IMR-90 (cell line): Measurements from ENCODE around the gene CDADC1. TPM values are rescaled to one million over a fixed set of nuclear protein-coding genes. Genes with fewer than 3 reads are reported as not detected.

Experiments
- ATAC-seq: fragments of 200-7000 bp; cut with Tn5 transposase; 2 replicates; pipeline ENCODE4 v1.9.1; 2020; ENCODE audit warnings: low read depth, mild to moderate bottlenecking, moderate library complexity
- BruUV-seq: library from RNA; stranded (reverse); fragments of 400-500 nt; replicated peaks from 2 replicates; lab custom pipeline; 2021; lab: Mats Ljungman, UMichigan
- CTCF ChIA-PET: fragments of 300-600 bp; formaldehyde crosslinking; extraction: SDS; loops from one replicate; lab custom pipeline; 2021; ENCODE audit warnings: antibody characterized with exemption; lab: Yijun Ruan, JAX
- POLR2A ChIA-PET: fragments of 300-600 bp; sonication (Branson Sonifier 250); formaldehyde crosslinking; loops from one replicate; lab custom pipeline; 2022; ENCODE audit warnings: antibody characterized with exemption; ENCODE audit not compliant: unreplicated experiment; lab: Charles Lee
- DNase-seq: peaks from one replicate; pipeline ENCODE4 v3.0.0; 2013
- H2AFZ ChIP-seq: replicated peaks from 2 replicates; pipeline ENCODE3; 2013; ENCODE audit warnings: low read length, mild to moderate bottlenecking; ENCODE audit not compliant: poor library complexity
- H2AK5ac ChIP-seq: 2 replicates; pipeline ENCODE4 v1.6.1; 2013; ENCODE audit warnings: low read depth, low read length, inconsistent platforms
- H2AK9ac ChIP-seq: replicated peaks from 2 replicates; pipeline ENCODE3; 2013; ENCODE audit warnings: mild to moderate bottlenecking, low read depth, low read length, moderate library complexity; ENCODE audit not compliant: poor library complexity
- H2BK120ac ChIP-seq: 2 replicates; pipeline ENCODE4 v1.6.1; 2013; ENCODE audit warnings: low read depth, low read length, inconsistent platforms
- H2BK15ac ChIP-seq: 3 replicates; pipeline ENCODE4 v1.6.1; 2013; ENCODE audit warnings: low read depth, low read length, inconsistent platforms
- H2BK20ac ChIP-seq: 2 replicates; pipeline ENCODE4 v1.6.1; 2013; ENCODE audit warnings: low read depth, mild to moderate bottlenecking, inconsistent platforms, low read length, moderate library complexity
- H2BK5ac ChIP-seq: 2 replicates; pipeline ENCODE4 v1.6.1; 2013; ENCODE audit warnings: mild to moderate bottlenecking, low read depth, low read length, inconsistent platforms; ENCODE audit not compliant: poor library complexity, severe bottlenecking
- H3K14ac ChIP-seq: replicated peaks from 2 replicates; pipeline ENCODE4 v1.6.1; 2013; ENCODE audit warnings: low read depth, low read length, inconsistent platforms
- H3K18ac ChIP-seq: 2 replicates; pipeline ENCODE4 v1.6.1; 2013; ENCODE audit warnings: low read depth, low read length, control low read depth
- H3K23ac ChIP-seq: 2 replicates; pipeline ENCODE4 v1.6.1; 2013; ENCODE audit warnings: low read depth, low read length, inconsistent platforms
- H3K27ac ChIP-seq: 2 replicates; pipeline ENCODE4 v1.5.1; 2013; ENCODE audit warnings: mild to moderate bottlenecking, control low read depth, low read length; ENCODE audit not compliant: insufficient read depth
- H3K27me3 ChIP-seq: 2 replicates; pipeline ENCODE4 v1.6.1; 2013; ENCODE audit warnings: low read length; ENCODE audit not compliant: control insufficient read depth, insufficient read depth
- H3K36me3 ChIP-seq: 2 replicates; pipeline ENCODE4 v1.6.1; 2013; ENCODE audit warnings: low read length, mixed read lengths; ENCODE audit not compliant: control insufficient read depth, insufficient read depth
- H3K4ac ChIP-seq: 2 replicates; pipeline ENCODE4 v1.6.1; 2013; ENCODE audit warnings: low read depth, low read length, inconsistent platforms
- H3K4me1 ChIP-seq: 2 replicates; pipeline ENCODE4 v1.6.1; 2013; ENCODE audit warnings: low read length, mixed read lengths; ENCODE audit not compliant: control insufficient read depth, insufficient read depth
- H3K4me2 ChIP-seq: 2 replicates; pipeline ENCODE4 v1.6.1; 2013; ENCODE audit warnings: low read depth, mild to moderate bottlenecking, control low read depth, low read length, moderate library complexity
- H3K4me3 ChIP-seq: 2 replicates; pipeline ENCODE4 v1.5.1; 2013; ENCODE audit warnings: low read depth, mild to moderate bottlenecking, control low read depth, low read length, moderate library complexity; ENCODE audit not compliant: insufficient read depth
- H3K56ac ChIP-seq: 2 replicates; pipeline ENCODE4 v1.6.1; 2013; ENCODE audit warnings: low read length, inconsistent platforms; ENCODE audit not compliant: insufficient read depth; ENCODE audit errors: extremely low read depth
- H3K79me1 ChIP-seq, 2 experiments: 2 replicates each; pipeline ENCODE4 v1.6.1; 2013; ENCODE audit warnings: low read length in 2 of 2, inconsistent platforms in 1 of 2, low read depth in 1 of 2
- H3K9ac ChIP-seq: 2 replicates; pipeline ENCODE4 v1.6.1; 2013; ENCODE audit warnings: low read depth, low read length, control low read depth
- H3K9me1 ChIP-seq: 2 replicates; pipeline ENCODE4 v1.6.1; 2013; ENCODE audit warnings: low read length, inconsistent platforms; ENCODE audit not compliant: insufficient read depth
- H3K9me3 ChIP-seq: 2 replicates; pipeline ENCODE4 v1.6.1; 2013; ENCODE audit warnings: low read length; ENCODE audit not compliant: control insufficient read depth, insufficient read depth
- H4K20me1 ChIP-seq: 2 replicates; pipeline ENCODE4 v1.6.1; 2013; ENCODE audit warnings: low read length, inconsistent platforms; ENCODE audit not compliant: insufficient read depth
- H4K5ac ChIP-seq: 2 replicates; pipeline ENCODE4 v1.6.1; 2013; ENCODE audit warnings: mild to moderate bottlenecking, low read depth, low read length, control low read depth
- H4K8ac ChIP-seq, 2 experiments: 2 replicates each; pipeline ENCODE4 v1.6.1; 2013; ENCODE audit warnings: low read depth in 2 of 2, low read length in 2 of 2, control low read depth in 1 of 2, inconsistent platforms in 1 of 2
- H4K91ac ChIP-seq: 2 replicates; pipeline ENCODE4 v1.6.1; 2013; ENCODE audit warnings: low read depth, low read length, inconsistent platforms; ENCODE audit not compliant: insufficient read depth
- MAFK ChIP-seq: IDR thresholded peaks from 2 replicates; pipeline ENCODE4 v1.6.1; 2012; ENCODE audit warnings: low read depth, low read length, improper control_type of control experiment
- POLR2A ChIP-seq: IDR thresholded peaks from 2 replicates; pipeline ENCODE4 v1.6.1; 2012; ENCODE audit warnings: mild to moderate bottlenecking, low read depth, low read length
- WGBS, 2 experiments: methylation state at CpG; one replicate each; pipeline versions ENCODE4 v1.1.5 to v1.1.7; 2013; ENCODE audit warnings: missing lambda C conversion rate in 2 of 2; ENCODE audit not compliant: insufficient read length in 1 of 2; ENCODE audit errors: extremely low coverage in 2 of 2; 5-methylcytosine and 5-hydroxymethylcytosine counted together
- dilution Hi-C: fragments of 300-500 bp; cut with HindIII; formaldehyde crosslinking; loops from one replicate; pipeline ENCODE4 v1.14.3; 2018; ENCODE audit warnings: low sequenced_read_pairs; ENCODE audit not compliant: unreplicated experiment
- in situ Hi-C: fragments of 300-500 bp; cut with MboI; formaldehyde crosslinking; loops from 3 replicates; pipeline ENCODE4 v1.14.3; 2019; ENCODE audit warnings: low sequenced_read_pairs, inconsistent platforms, mixed read lengths
- intact Hi-C: fragments of 100-400 bp; cut with micrococcal nuclease; formaldehyde crosslinking; loops from 2 replicates; pipeline ENCODE4 v1.10.0; 2022
- polyA plus RNA-seq, 3 experiments: library from polyadenylated mRNA; depleted of rRNA; stranded (reverse); fragments of >200 nt; gene quantifications; 2 replicates each; pipeline ENCODE4 v1.2.3, GENCODE V29; 2012; ENCODE audit warnings: low replicate concordance in 1 of 3
- total RNA-seq: library from RNA; depleted of rRNA; stranded (reverse); fragments of >200 nt; gene quantifications from 2 replicates; pipeline ENCODE4 v1.2.3, GENCODE V29; 2012

CDADC1 gene
- total and polyA plus RNA-seq, 2 of the 4 experiments (the other 2 are of a cell fraction): 0.54 to 2.6 TPM

GRCh38 chr13:49304763-49305700 lies 57.3 kb downstream of the CDADC1 start:
- H3K27me3 ChIP-seq: no peaks in the 10 kb centered on the region
- H2AK5ac ChIP-seq: 0 out of 2 replicates have a peak overlapping the region, but pooled peaks have one; percentile 23
- peaks cover 19% of the 10 kb centered on the region for H3K9me1 ChIP-seq
- H3K23ac ChIP-seq: no peak overlapping the region
- H4K8ac ChIP-seq: no peak overlapping the region
- no peak overlapping the region for H3K4me2 ChIP-seq
- in situ Hi-C loops (loop anchor here (5.0 kb wide), 1 partner anchor 137 kb away; the partner anchor contains the start of genes CAB39L and SETDB2), intact Hi-C loops (no loop called here), dilution Hi-C loops (no loop called here)
- no peak overlapping the region; the same call in 1 of the 2 replicates for H4K91ac ChIP-seq
- 83% methylated on average over 15 of the region's 25 CpGs; no CpG with 5 or more reads in 1 of the 2 experiments for WGBS, 2 experiments
- DNase-seq (no peak), ATAC-seq (no peak)
- no peak overlapping the region for H3K14ac ChIP-seq
- H2BK5ac ChIP-seq: no peak overlapping the region
- H4K5ac ChIP-seq: no peak overlapping the region
- ChIA-PET POLR2A (no interaction called here), CTCF (no interaction called here)
- no peak overlapping the region for H3K56ac ChIP-seq
- TF ChIP-seq MAFK (peak; percentile 73), POLR2A (no peak)
- peaks cover 0 to 3% of the 10 kb centered on the region in 2 experiments; a peak in 1 of 4 replicates for H3K79me1 ChIP-seq
- no peak overlapping the region for H3K18ac ChIP-seq
- no peak overlapping the region for H3K4me3 ChIP-seq
- no peaks in the 10 kb centered on the region for H3K9me3 ChIP-seq
- peaks cover 15% of the 10 kb centered on the region for H3K4me1 ChIP-seq
- no peak overlapping the region for H2AFZ ChIP-seq
- no peaks in the 10 kb centered on the region for H3K36me3 ChIP-seq
- peak overlapping the region; percentile 3; the same call in 1 of the 2 replicates for H2BK120ac ChIP-seq
- BruUV-seq: no TSS peak
- H4K20me1 ChIP-seq: no peaks in the 10 kb centered on the region
- H2BK15ac ChIP-seq: no peak overlapping the region
- no peak overlapping the region for H2AK9ac ChIP-seq
- no peak overlapping the region for H3K27ac ChIP-seq
- no peak overlapping the region for H3K9ac ChIP-seq
- no peak overlapping the region for H3K4ac ChIP-seq
- no peak overlapping the region for H2BK20ac ChIP-seq
